HepG2 (cell line): ENCODE measurements around the gene CPHXL. TPM values are rescaled to one million over a fixed set of nuclear protein-coding genes. Genes with fewer than 3 reads are reported as not detected.

Experiments
- ATAC-seq: fragments of 200-7000 bp; cut with Tn5 transposase; 3 replicates; pipeline ENCODE4 v1.9.1; 2020; ENCODE audit warnings: mild to moderate bottlenecking, moderate library complexity
- BruUV-seq: library from RNA; stranded (reverse); fragments of 400-500 nt; replicated peaks from 2 replicates; lab custom pipeline; 2021; lab: Mats Ljungman, UMichigan
- CTCF ChIA-PET: fragments of 300-600 bp; formaldehyde crosslinking; extraction: SDS; loops from one replicate; lab custom pipeline; 2021; ENCODE audit warnings: low total read pairs, inconsistent platforms, low intra/inter-chr PET ratio; lab: Yijun Ruan, JAX
- POLR2A ChIA-PET: fragments of 350-600 bp; sonication (Branson Sonifier 250); formaldehyde crosslinking; loops from one replicate; lab custom pipeline; 2020; ENCODE audit warnings: antibody characterized with exemption, inconsistent platforms; lab: Yijun Ruan, JAX
- DNase-seq: peaks from one replicate; pipeline ENCODE4 v3.0.0-alpha.2; 2015; ENCODE audit warnings: low spot score
- FAIRE-seq: peaks from 3 replicates; lab custom pipeline; 2011; peaks lifted over from hg19 to GRCh38; lab: Jason Lieb, UNC
- H2AFZ ChIP-seq: one replicate; pipeline ENCODE4 v1.6.1; 2011; ENCODE audit warnings: low read length, inconsistent platforms
- H3K27ac ChIP-seq: fragments of 300-600 bp; 3 replicates; pipeline ENCODE4 v1.8.0; 2011; ENCODE audit warnings: mixed run types, mild to moderate bottlenecking, mixed read lengths, low read length, inconsistent platforms; ENCODE audit not compliant: insufficient read depth; ENCODE audit errors: extremely low read length
- H3K27me3 ChIP-seq, 2 experiments: fragments of 200-600 bp in 1 of 2; 2 replicates in 1 of 2; 3 replicates in 1 of 2; pipeline versions ENCODE4 v1.6.0 to v1.8.0; 2011; ENCODE audit warnings: low read length in 2 of 2, mild to moderate bottlenecking in 2 of 2, moderate library complexity in 2 of 2, inconsistent platforms in 1 of 2; ENCODE audit not compliant: insufficient read depth in 2 of 2, control insufficient read depth in 1 of 2
- H3K36me3 ChIP-seq, 2 experiments: fragments of 200-600 bp in 1 of 2; replicated peaks in 1 of 2; 2 replicates in 1 of 2; 3 replicates in 1 of 2; pipeline versions ENCODE4 v1.5.1 to v1.8.0; 2011; ENCODE audit warnings: low read length in 2 of 2, inconsistent platforms in 1 of 2; ENCODE audit not compliant: insufficient read depth in 2 of 2, control insufficient read depth in 1 of 2
- H3K4me1 ChIP-seq: 2 replicates; pipeline ENCODE4 v1.5.1; 2012; ENCODE audit warnings: low read length, inconsistent platforms; ENCODE audit not compliant: insufficient read depth
- H3K4me2 ChIP-seq: 2 replicates; pipeline ENCODE4 v1.6.0; 2011; ENCODE audit warnings: low read depth, low read length, inconsistent platforms
- H3K4me3 ChIP-seq, 3 experiments: fragments of 200-600 bp in 1 of 3; sonication (generic), shearing (Covaris generic) in 1 of 3; replicated peaks in 1 of 3; 2 replicates each; pipeline ENCODE4 v1.5.1; 2011 to 2016; ENCODE audit warnings: low read length in 3 of 3, inconsistent platforms in 2 of 3, low read depth in 2 of 3, mild to moderate bottlenecking in 2 of 3, control low read depth in 1 of 3, mixed read lengths in 1 of 3; ENCODE audit not compliant: insufficient read depth in 1 of 3
- H3K79me2 ChIP-seq: one replicate; pipeline ENCODE4 v1.6.1; 2011; ENCODE audit warnings: low read length, inconsistent platforms; ENCODE audit not compliant: insufficient read depth
- H3K9ac ChIP-seq: 2 replicates; pipeline ENCODE4 v1.6.0; 2011; ENCODE audit warnings: mild to moderate bottlenecking, low read depth, low read length, inconsistent platforms; ENCODE audit not compliant: insufficient read depth
- H3K9me3 ChIP-seq: 2 replicates; pipeline ENCODE4 v1.5.1; 2012; ENCODE audit warnings: mild to moderate bottlenecking, low read length
- H4K20me1 ChIP-seq: 2 replicates; pipeline ENCODE4 v1.6.0; 2011; ENCODE audit warnings: inconsistent platforms, mild to moderate bottlenecking, low read length, moderate library complexity; ENCODE audit not compliant: insufficient read depth
- BRD4 ChIP-seq: sonication (generic); formaldehyde crosslinking; IDR thresholded peaks from 2 replicates; pipeline ENCODE4 v1.4.0; 2020; ENCODE audit warnings: missing genetic modification reagents
- HOXA9 ChIP-seq: sonication (generic); formaldehyde crosslinking; IDR thresholded peaks from 2 replicates; pipeline ENCODE4 v1.8.1; 2022; ENCODE audit warnings: missing genetic modification reagents, mild to moderate bottlenecking, moderate library complexity, borderline replicate concordance
- NCOR1 ChIP-seq: fragments of 200-600 bp; sonication (generic); IDR thresholded peaks from 2 replicates; pipeline ENCODE4 v1.7.0; 2017; ENCODE audit warnings: antibody characterized with exemption, low read length, borderline replicate concordance
- REXO4 ChIP-seq: sonication (generic); formaldehyde crosslinking; IDR thresholded peaks from 2 replicates; pipeline ENCODE4 v1.8.0; 2022; ENCODE audit warnings: missing genetic modification reagents, mild to moderate bottlenecking, borderline replicate concordance
- THAP11 ChIP-seq: IDR thresholded peaks from 2 replicates; pipeline ENCODE4 v1.6.1; 2016; ENCODE audit warnings: missing biosample characterization, missing genetic modification reagents
- ZMYM4 ChIP-seq: sonication (generic); formaldehyde crosslinking; IDR thresholded peaks from 2 replicates; pipeline ENCODE4 v1.8.1; 2023; ENCODE audit warnings: mild to moderate bottlenecking, missing genetic modification reagents
- ZNF317 ChIP-seq: sonication (generic); formaldehyde crosslinking; IDR thresholded peaks from 2 replicates; pipeline ENCODE4 v1.5.0; 2020; ENCODE audit warnings: mild to moderate bottlenecking, missing genetic modification reagents
- ZNF792 ChIP-seq: IDR thresholded peaks from 2 replicates; pipeline ENCODE4 v1.6.1; 2016
- WGBS: methylation state at CpG from one replicate; pipeline ENCODE4 v1.1.6; 2017; ENCODE audit warnings: low lambda C conversion rate; 5-methylcytosine and 5-hydroxymethylcytosine counted together
- in situ Hi-C: cut with HindIII; loops from 2 replicates; pipeline ENCODE4 v1.10.0; 2017; ENCODE audit warnings: low pct_unique_long_range_greater_than_20kb; ENCODE audit not compliant: extremely low pct_ligation_motif_present
- intact Hi-C: fragments of 100-400 bp; cut with micrococcal nuclease; formaldehyde crosslinking; loops from one replicate; pipeline ENCODE4 v1.10.0; 2022; ENCODE audit not compliant: unreplicated experiment
- polyA plus RNA-seq, 8 experiments: library from polyadenylated mRNA; depleted of rRNA in 3 of 8; stranded (reverse) in 7 of 8; unstranded in 1 of 8; fragments of >200 nt; fragmentation: Illumina TruSeq in 4 of 8; extraction: Trizol in 4 of 8; gene quantifications; 2 replicates each; pipeline versions ENCODE4 v1.2.1 to v1.2.3, GENCODE V29; 2011 to 2016; ENCODE audit warnings: low read depth in 4 of 8, missing spikeins in 1 of 8, mixed read lengths in 1 of 8; ENCODE audit not compliant: insufficient read depth in 1 of 8
- total RNA-seq, 5 experiments: library from RNA; depleted of rRNA; stranded (reverse); fragments of >200 nt; fragmentation: Illumina TruSeq; extraction: Trizol; gene quantifications; 2 replicates each; pipeline ENCODE4 v1.2.3, GENCODE V29; 2016; ENCODE audit warnings: low read depth in 1 of 5
- TF ChIP-seq, protein P1 (sequence below): sonication (generic); formaldehyde crosslinking; IDR thresholded peaks from 2 replicates; pipeline ENCODE4 v1.4.0; 2020; ENCODE audit warnings: low read depth, mild to moderate bottlenecking, missing genetic modification reagents
- TF ChIP-seq, protein P2 (sequence below): sonication (generic); formaldehyde crosslinking; IDR thresholded peaks from 2 replicates; pipeline ENCODE4 v1.4.0; 2020; ENCODE audit warnings: missing genetic modification reagents, borderline replicate concordance
- TF ChIP-seq, protein P3 (sequence below): sonication (generic); formaldehyde crosslinking; IDR thresholded peaks from 2 replicates; pipeline ENCODE4 v1.5.0; 2020; ENCODE audit warnings: mild to moderate bottlenecking, missing genetic modification reagents
- TF ChIP-seq, protein P4 (sequence below): IDR thresholded peaks from 2 replicates; pipeline ENCODE4 v1.6.1; 2012; ENCODE audit warnings: low read depth, low read length, improper control_type of control experiment

CPHXL gene
- total and polyA plus RNA-seq, 2 of the 13 experiments (the other 11 are each of a cell fraction or from before 2014, with no cell fraction given), result not detected

DNA sequence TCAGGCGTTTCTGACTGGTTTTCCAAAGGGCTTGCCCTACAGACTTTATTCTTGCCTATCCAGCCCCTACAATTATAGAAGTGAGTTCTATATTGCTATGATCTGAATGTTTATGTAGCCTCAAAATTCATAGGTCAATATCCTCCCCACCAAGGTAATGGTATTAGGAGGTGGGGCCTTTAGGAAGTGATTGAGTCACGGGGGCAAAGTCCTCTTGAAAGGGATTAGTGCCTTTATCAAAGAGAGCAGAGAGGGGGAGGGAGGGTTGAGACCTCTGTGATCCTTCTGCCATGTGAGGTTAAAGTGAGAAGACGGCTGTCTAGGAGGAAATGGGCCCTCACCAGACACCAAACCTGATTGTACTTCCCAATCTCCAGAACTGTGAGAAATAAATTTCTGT is 931 bp upstream of the CPHXL start:
- ATAC-seq, result peak; percentile 95
- intact Hi-C loops, result no loop called here
- no peak for FAIRE-seq
- TF ChIP-seq, protein P1, sequence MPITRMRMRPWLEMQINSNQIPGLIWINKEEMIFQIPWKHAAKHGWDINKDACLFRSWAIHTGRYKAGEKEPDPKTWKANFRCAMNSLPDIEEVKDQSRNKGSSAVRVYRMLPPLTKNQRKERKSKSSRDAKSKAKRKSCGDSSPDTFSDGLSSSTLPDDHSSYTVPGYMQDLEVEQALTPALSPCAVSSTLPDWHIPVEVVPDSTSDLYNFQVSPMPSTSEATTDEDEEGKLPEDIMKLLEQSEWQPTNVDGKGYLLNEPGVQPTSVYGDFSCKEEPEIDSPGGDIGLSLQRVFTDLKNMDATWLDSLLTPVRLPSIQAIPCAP (CRISPR knock-in tag), result no peak
- peak; percentile 33; the same call in 1 of the 2 replicates for TF ChIP-seq THAP11
- TF ChIP-seq, protein P2, sequence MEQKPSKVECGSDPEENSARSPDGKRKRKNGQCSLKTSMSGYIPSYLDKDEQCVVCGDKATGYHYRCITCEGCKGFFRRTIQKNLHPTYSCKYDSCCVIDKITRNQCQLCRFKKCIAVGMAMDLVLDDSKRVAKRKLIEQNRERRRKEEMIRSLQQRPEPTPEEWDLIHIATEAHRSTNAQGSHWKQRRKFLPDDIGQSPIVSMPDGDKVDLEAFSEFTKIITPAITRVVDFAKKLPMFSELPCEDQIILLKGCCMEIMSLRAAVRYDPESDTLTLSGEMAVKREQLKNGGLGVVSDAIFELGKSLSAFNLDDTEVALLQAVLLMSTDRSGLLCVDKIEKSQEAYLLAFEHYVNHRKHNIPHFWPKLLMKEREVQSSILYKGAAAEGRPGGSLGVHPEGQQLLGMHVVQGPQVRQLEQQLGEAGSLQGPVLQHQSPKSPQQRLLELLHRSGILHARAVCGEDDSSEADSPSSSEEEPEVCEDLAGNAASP (CRISPR knock-in tag), result peak; percentile 36; the same call in 1 of the 2 replicates
- TF ChIP-seq, protein P3, sequence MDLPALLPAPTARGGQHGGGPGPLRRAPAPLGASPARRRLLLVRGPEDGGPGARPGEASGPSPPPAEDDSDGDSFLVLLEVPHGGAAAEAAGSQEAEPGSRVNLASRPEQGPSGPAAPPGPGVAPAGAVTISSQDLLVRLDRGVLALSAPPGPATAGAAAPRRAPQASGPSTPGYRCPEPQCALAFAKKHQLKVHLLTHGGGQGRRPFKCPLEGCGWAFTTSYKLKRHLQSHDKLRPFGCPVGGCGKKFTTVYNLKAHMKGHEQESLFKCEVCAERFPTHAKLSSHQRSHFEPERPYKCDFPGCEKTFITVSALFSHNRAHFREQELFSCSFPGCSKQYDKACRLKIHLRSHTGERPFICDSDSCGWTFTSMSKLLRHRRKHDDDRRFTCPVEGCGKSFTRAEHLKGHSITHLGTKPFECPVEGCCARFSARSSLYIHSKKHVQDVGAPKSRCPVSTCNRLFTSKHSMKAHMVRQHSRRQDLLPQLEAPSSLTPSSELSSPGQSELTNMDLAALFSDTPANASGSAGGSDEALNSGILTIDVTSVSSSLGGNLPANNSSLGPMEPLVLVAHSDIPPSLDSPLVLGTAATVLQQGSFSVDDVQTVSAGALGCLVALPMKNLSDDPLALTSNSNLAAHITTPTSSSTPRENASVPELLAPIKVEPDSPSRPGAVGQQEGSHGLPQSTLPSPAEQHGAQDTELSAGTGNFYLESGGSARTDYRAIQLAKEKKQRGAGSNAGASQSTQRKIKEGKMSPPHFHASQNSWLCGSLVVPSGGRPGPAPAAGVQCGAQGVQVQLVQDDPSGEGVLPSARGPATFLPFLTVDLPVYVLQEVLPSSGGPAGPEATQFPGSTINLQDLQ, result no peak
- no peak for TF ChIP-seq HOXA9 (CRISPR knock-in tag)
- TF ChIP-seq, protein P4, sequence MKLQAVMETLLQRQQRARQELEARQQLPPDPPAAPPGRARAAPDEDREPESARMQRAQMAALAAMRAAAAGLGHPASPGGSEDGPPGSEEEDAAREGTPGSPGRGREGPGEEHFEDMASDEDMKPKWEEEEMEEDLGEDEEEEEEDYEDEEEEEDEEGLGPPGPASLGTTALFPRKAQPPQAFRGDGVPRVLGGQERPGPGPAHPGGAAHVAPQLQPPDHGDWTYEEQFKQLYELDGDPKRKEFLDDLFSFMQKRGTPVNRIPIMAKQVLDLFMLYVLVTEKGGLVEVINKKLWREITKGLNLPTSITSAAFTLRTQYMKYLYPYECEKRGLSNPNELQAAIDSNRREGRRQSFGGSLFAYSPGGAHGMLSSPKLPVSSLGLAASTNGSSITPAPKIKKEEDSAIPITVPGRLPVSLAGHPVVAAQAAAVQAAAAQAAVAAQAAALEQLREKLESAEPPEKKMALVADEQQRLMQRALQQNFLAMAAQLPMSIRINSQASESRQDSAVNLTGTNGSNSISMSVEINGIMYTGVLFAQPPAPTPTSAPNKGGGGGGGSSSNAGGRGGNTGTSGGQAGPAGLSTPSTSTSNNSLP, result peak; percentile 81
- peak; percentile 59; the same call in 1 of the 2 replicates for TF ChIP-seq NCOR1
- no peak for TF ChIP-seq BRD4 (CRISPR knock-in tag)
- TF ChIP-seq REXO4 (CRISPR knock-in tag), result no peak
- 0 out of 2 replicates have a peak, but pooled peaks have one; percentile 22 for TF ChIP-seq ZNF792
- TF ChIP-seq ZMYM4 (CRISPR knock-in tag), result peak; percentile 58
- no peak for TF ChIP-seq ZNF317 (CRISPR knock-in tag)

More for the DNA sequence above, 931 bp upstream of the CPHXL start:
- Histone ChIP-seq H3K27ac (no peak overlapping the region), H3K9ac (no peak overlapping the region), H3K9me3 (no peaks in the 10 kb centered on the region), H3K79me2 (no peaks in the 10 kb centered on the region), H3K27me3 (no peaks in the 10 kb centered on the region), H2AFZ (no peak overlapping the region), H3K4me3 (no peak overlapping the region), H3K4me1 (peaks cover 21% of the 10 kb centered on the region), H3K4me2 (peak overlapping the region; percentile 39), H3K36me3 (no peaks in the 10 kb centered on the region), H4K20me1 (no peaks in the 10 kb centered on the region)
- WGBS, result 2% methylated on average over 3 of the region's 3 CpGs
- in situ Hi-C loops, result no loop called here
- POLR2A ChIA-PET, result no interaction called here
- no TSS peak for BruUV-seq
- CTCF ChIA-PET, result no interaction called here
- DNase-seq, result peak; percentile 86
